Tibial nerve (tissue), 4 donors: ENCODE data around the gene ZNF777. TPM values are rescaled to one million over a fixed set of nuclear protein-coding genes. Genes with fewer than 3 reads are reported as not detected.

Experiments
- DNase-seq, 2 donors: peaks; one replicate each; pipeline ENCODE4 v3.0.0-alpha.2; 2019; ENCODE audit warnings: low spot score in 2 of 2
- H3K27ac ChIP-seq, 4 donors: fragments of 200-600 bp; sonication (generic) in 3 of 4; one replicate each; pipeline ENCODE4 v1.5.1; 2017 to 2019; ENCODE audit warnings: mild to moderate bottlenecking in 1 of 4
- H3K27me3 ChIP-seq, 2 donors: fragments of 200-600 bp; sonication (generic) in 1 of 2; one replicate each; pipeline versions ENCODE4 v1.5.1 to v1.6.0; 2017 to 2019
- H3K36me3 ChIP-seq, 3 donors: fragments of 200-600 bp; sonication (generic); one replicate each; pipeline ENCODE4 v1.5.1; 2018 to 2019
- H3K4me1 ChIP-seq, 4 donors: fragments of 200-600 bp; sonication (generic) in 3 of 4; one replicate each; pipeline ENCODE4 v1.5.1; 2017 to 2019
- H3K4me3 ChIP-seq, 4 donors: fragments of 200-600 bp; sonication (generic) in 3 of 4; one replicate each; pipeline ENCODE4 v1.5.1; 2017 to 2019; ENCODE audit warnings: mild to moderate bottlenecking in 1 of 4, moderate library complexity in 1 of 4
- H3K9me3 ChIP-seq, 4 donors: fragments of 200-600 bp; sonication (generic) in 3 of 4; one replicate each; pipeline ENCODE4 v1.5.1; 2017 to 2019
- CTCF ChIP-seq, 5 experiments: fragments of 200-600 bp in 3 of 5; fragments of 450-650 bp in 2 of 5; sonication (generic) in 3 of 5; IDR thresholded peaks; one replicate each; pipeline ENCODE4 v1.5.1; 2016 to 2019; ENCODE audit warnings: antibody characterized with exemption in 5 of 5, mild to moderate bottlenecking in 3 of 5, moderate library complexity in 2 of 5
- EP300 ChIP-seq, 2 donors: sonication (generic); formaldehyde crosslinking; IDR thresholded peaks; one replicate each; pipeline ENCODE4 v1.6.1; 2017; ENCODE audit warnings: antibody characterized with exemption in 2 of 2, mild to moderate bottlenecking in 1 of 2
- POLR2A ChIP-seq, 2 donors: fragments of 450-650 bp; IDR thresholded peaks; one replicate each; pipeline ENCODE4 v1.6.1; 2017; ENCODE audit warnings: antibody characterized with exemption in 2 of 2, mild to moderate bottlenecking in 2 of 2, moderate library complexity in 2 of 2
- WGBS, 2 donors: methylation state at CpG; one replicate each; pipeline ENCODE4 v1.1.5; 2018; 5-methylcytosine and 5-hydroxymethylcytosine counted together
- total RNA-seq, 4 donors: library from RNA; depleted of rRNA; stranded (reverse); fragments of >200 nt; gene quantifications; one replicate each; pipeline ENCODE4 v1.1.0, GENCODE V29; 2016

Gene ZNF777
- total RNA-seq, 4 donors from 2014 or later = 7.3 to 12.2 (median 9.6) TPM

- WGBS, 2 donors = 88 to 89% methylated on average over 6 of the region's 6 CpGs
- Histone ChIP-seq H3K36me3 (peaks cover 0 to 61% (median 20%) of the 10 kb centered on the region in 3 donors), H3K9me3 (no peaks in the 10 kb centered on the region), H3K4me3 (no peak overlapping the region), H3K27ac (no peak overlapping the region), H3K4me1 (no peaks in the 10 kb centered on the region), H3K27me3 (no peaks in the 10 kb centered on the region)
- TF ChIP-seq CTCF (IDR thresholded peaks at IDR 0.05) (no peak), POLR2A (IDR thresholded peaks at IDR 0.05) (no peak), EP300 (IDR thresholded peaks at IDR 0.05) (no peak)
- DNase-seq = no peak
Observed at GRCh38 chr7:149444287-149444686, 16.6 kb downstream of the ZNF777 start.

GRCh38 chr7:149443523-149443922 is 17.3 kb downstream of the ZNF777 start:
- H3K4me1 ChIP-seq = no peaks in the 10 kb centered on the region
- H3K27me3 ChIP-seq = no peaks in the 10 kb centered on the region
- 94 to 96% methylated on average over 7 of the region's 7 CpGs for WGBS, 2 donors
- no peak for TF ChIP-seq EP300 (IDR thresholded peaks at IDR 0.05)
- no peak for TF ChIP-seq CTCF (IDR thresholded peaks at IDR 0.05)
- no peak for TF ChIP-seq POLR2A (IDR thresholded peaks at IDR 0.05)
- no peaks in the 10 kb centered on the region for H3K9me3 ChIP-seq
- H3K4me3 ChIP-seq = no peak overlapping the region
- peaks cover 0 to 59% (median 12%) of the 10 kb centered on the region in 3 donors for H3K36me3 ChIP-seq
- no peak for DNase-seq
- no peak overlapping the region for H3K27ac ChIP-seq

GRCh38 chr7:149442924-149443323 is 17.9 kb downstream of the ZNF777 start:
- WGBS, 2 donors = 76 to 94% methylated on average over 3 of the region's 3 CpGs
- Histone ChIP-seq H3K4me1 (no peaks in the 10 kb centered on the region), H3K4me3 (no peak overlapping the region), H3K9me3 (no peaks in the 10 kb centered on the region), H3K27me3 (no peaks in the 10 kb centered on the region), H3K36me3 (peaks cover 0 to 56% (median 12%) of the 10 kb centered on the region in 3 donors), H3K27ac (no peak overlapping the region)
- TF ChIP-seq CTCF (IDR thresholded peaks at IDR 0.05) = no peak
- no peak for DNase-seq

GRCh38 chr7:149440222-149440621 is 20.6 kb downstream of the ZNF777 start:
- 82 to 95% methylated on average over 4 of the region's 4 CpGs for WGBS, 2 donors
- TF ChIP-seq EP300 (IDR thresholded peaks at IDR 0.05) (no peak), CTCF (IDR thresholded peaks at IDR 0.05) (no peak), POLR2A (IDR thresholded peaks at IDR 0.05) (no peak)
- Histone ChIP-seq H3K27ac (no peak overlapping the region), H3K36me3 (peaks cover 0 to 56% (median 7%) of the 10 kb centered on the region in 3 donors), H3K4me1 (no peaks in the 10 kb centered on the region), H3K27me3 (no peaks in the 10 kb centered on the region), H3K4me3 (no peak overlapping the region), H3K9me3 (no peaks in the 10 kb centered on the region)
- no peak for DNase-seq

GRCh38 chr7:149436358-149436757 is 24.5 kb downstream of the ZNF777 start:
- Histone ChIP-seq H3K36me3 (peaks cover 3 to 77% (median 18%) of the 10 kb centered on the region in 3 donors), H3K4me1 (no peaks in the 10 kb centered on the region), H3K9me3 (no peaks in the 10 kb centered on the region), H3K27me3 (no peaks in the 10 kb centered on the region), H3K27ac (no peak overlapping the region), H3K4me3 (no peak overlapping the region)
- TF ChIP-seq CTCF (IDR thresholded peaks at IDR 0.05) (no peak), POLR2A (IDR thresholded peaks at IDR 0.05) (no peak), EP300 (IDR thresholded peaks at IDR 0.05) (no peak)
- 94 to 96% methylated on average over 15 of the region's 15 CpGs for WGBS, 2 donors
- DNase-seq = no peak
